Liver (tissue), 9 donors: ENCODE results near the gene GTSE1. TPM values are rescaled to one million over a fixed set of nuclear protein-coding genes. Genes with fewer than 3 reads are reported as not detected.

ENCODE experiments used
- DNase-seq: peaks from one replicate; pipeline ENCODE4 v3.0.0-alpha.2; 2017; ENCODE audit warnings: low spot score
- H3K27ac ChIP-seq, 2 donors: one replicate each; pipeline ENCODE4 v1.7.0; 2013; ENCODE audit warnings: inconsistent platforms in 2 of 2, low read length in 2 of 2, control low read depth in 1 of 2, low read depth in 1 of 2, mild to moderate bottlenecking in 1 of 2
- H3K27me3 ChIP-seq, 4 donors: one replicate each; pipeline versions ENCODE4 v1.6.1 to v1.7.0; 2013; ENCODE audit warnings: low read length in 3 of 4, inconsistent platforms in 1 of 4, mild to moderate bottlenecking in 1 of 4, moderate library complexity in 1 of 4; ENCODE audit not compliant: control insufficient read depth in 4 of 4, insufficient read depth in 4 of 4
- H3K36me3 ChIP-seq, 4 donors: one replicate each; pipeline versions ENCODE4 v1.6.1 to v1.7.0; 2013; ENCODE audit warnings: low read length in 3 of 4, mild to moderate bottlenecking in 3 of 4, low read depth in 1 of 4, moderate library complexity in 1 of 4; ENCODE audit not compliant: control insufficient read depth in 4 of 4, insufficient read depth in 3 of 4
- H3K4me1 ChIP-seq, 4 donors: one replicate each; pipeline versions ENCODE4 v1.6.1 to v1.7.0; 2013; ENCODE audit warnings: low read length in 3 of 4, mild to moderate bottlenecking in 3 of 4, moderate library complexity in 1 of 4; ENCODE audit not compliant: control insufficient read depth in 4 of 4, insufficient read depth in 4 of 4
- H3K4me3 ChIP-seq, 3 donors: one replicate each; pipeline versions ENCODE4 v1.6.1 to v1.7.0; 2013; ENCODE audit warnings: low read length in 3 of 3, control low read depth in 1 of 3, low read depth in 1 of 3, mild to moderate bottlenecking in 1 of 3
- H3K9ac ChIP-seq, 2 donors: one replicate each; pipeline ENCODE4 v1.7.0; 2013; ENCODE audit warnings: low read length in 2 of 2, mild to moderate bottlenecking in 2 of 2, moderate library complexity in 2 of 2, control low read depth in 1 of 2, low read depth in 1 of 2
- H3K9me3 ChIP-seq, 4 donors: one replicate each; pipeline versions ENCODE4 v1.6.1 to v1.7.0; 2013; ENCODE audit warnings: low read length in 3 of 4; ENCODE audit not compliant: control insufficient read depth in 4 of 4
- ATF3 ChIP-seq: IDR thresholded peaks from 2 replicates; pipeline ENCODE4 v1.6.1; 2016; ENCODE audit warnings: antibody characterized with exemption
- CTCF ChIP-seq: fragments of 150-350 bp; IDR thresholded peaks from 2 replicates; pipeline ENCODE4 v1.5.1; 2017; ENCODE audit warnings: improper control_type of control experiment, low read depth, low read length; ENCODE audit not compliant: missing input control
- EGR1 ChIP-seq, 2 donors: IDR thresholded peaks; 2 replicates each; pipeline ENCODE4 v1.6.1; 2016 to 2018; ENCODE audit warnings: antibody characterized with exemption in 2 of 2, low read depth in 2 of 2
- FOXA1 ChIP-seq: IDR thresholded peaks from 2 replicates; pipeline ENCODE4 v1.6.1; 2016; ENCODE audit warnings: antibody characterized with exemption
- FOXA2 ChIP-seq: IDR thresholded peaks from 2 replicates; pipeline ENCODE4 v1.6.1; 2016; ENCODE audit warnings: antibody characterized with exemption
- GABPA ChIP-seq, 2 donors: IDR thresholded peaks in 1 of 2; conservative IDR thresholded peaks in 1 of 2; 2 replicates each; pipeline ENCODE4 v1.6.1; 2016; ENCODE audit warnings: antibody characterized with exemption in 2 of 2, mild to moderate bottlenecking in 1 of 2, moderate library complexity in 1 of 2
- HNF4A ChIP-seq, 2 donors: conservative IDR thresholded peaks; 2 replicates each; pipeline ENCODE4 v1.6.1; 2016; ENCODE audit warnings: antibody characterized with exemption in 2 of 2, mild to moderate bottlenecking in 2 of 2
- HNF4G ChIP-seq: IDR thresholded peaks from 2 replicates; pipeline ENCODE4 v1.6.1; 2016; ENCODE audit warnings: antibody characterized with exemption
- JUND ChIP-seq, 2 donors: IDR thresholded peaks; 2 replicates each; pipeline ENCODE4 v1.6.1; 2016; ENCODE audit warnings: antibody characterized with exemption in 2 of 2
- MAX ChIP-seq: IDR thresholded peaks from 2 replicates; pipeline ENCODE4 v1.6.1; 2016; ENCODE audit warnings: antibody characterized with exemption
- NR2F2 ChIP-seq: IDR thresholded peaks from 2 replicates; pipeline ENCODE4 v1.6.1; 2016; ENCODE audit warnings: antibody characterized with exemption
- RAD21 ChIP-seq, 2 donors: IDR thresholded peaks; 2 replicates each; pipeline ENCODE4 v1.6.1; 2016; ENCODE audit warnings: antibody characterized with exemption in 2 of 2, mild to moderate bottlenecking in 2 of 2
- REST ChIP-seq: IDR thresholded peaks from 2 replicates; pipeline ENCODE4 v1.6.1; 2016; ENCODE audit warnings: antibody characterized with exemption, mild to moderate bottlenecking
- RXRA ChIP-seq, 2 donors: IDR thresholded peaks; 2 replicates each; pipeline ENCODE4 v1.6.1; 2017 to 2018; ENCODE audit warnings: antibody characterized with exemption in 2 of 2, mild to moderate bottlenecking in 1 of 2
- SP1 ChIP-seq: IDR thresholded peaks from 2 replicates; pipeline ENCODE4 v1.6.1; 2018; ENCODE audit warnings: antibody characterized with exemption, mild to moderate bottlenecking
- WGBS: extraction: QIAGEN DNeasy Blood & Tissue Kit; methylation state at CpG from one replicate; pipeline ENCODE4 v1.1.7; 2013; 5-methylcytosine and 5-hydroxymethylcytosine counted together
- polyA plus RNA-seq, 2 donors: library from polyadenylated mRNA; stranded (reverse) in 1 of 2; unstranded in 1 of 2; fragments of 200-250 nt in 1 of 2; fragments of >200 nt in 1 of 2; fragmentation: Nextera tagmentation in 1 of 2; extraction: Ambion mirVana in 1 of 2; gene quantifications; one replicate each; pipeline versions ENCODE4 v1.2.1 to v1.2.3, GENCODE V29; 2013 to 2015
- total RNA-seq, 2 donors: library from RNA; depleted of rRNA; stranded (reverse); fragments of >200 nt; gene quantifications; one replicate each; pipeline ENCODE4 v1.2.3, GENCODE V29; 2014
- donor health status: healthy.
- donor health status: healthy.
- donor health status: healthy.
- donor health status: healthy.
- donor health status: healthy.

Gene GTSE1
- total and polyA plus RNA-seq, 4 donors, result 0.17 to 13.9 (median 0.85) TPM

GRCh38 chr22:46287873-46288751 is 8.6 kb upstream of the GTSE1 start:
- no peak for DNase-seq
- Histone ChIP-seq H3K36me3 (peaks cover 40 to 88% (median 73%) of the 10 kb centered on the region in 4 donors), H3K4me3 (no peak overlapping the region), H3K27ac (peak overlapping the region; percentile 13 to 39), H3K4me1 (peaks cover 0 to 4% (median 2%) of the 10 kb centered on the region in 4 donors), H3K9me3 (no peaks in the 10 kb centered on the region), H3K9ac (no peak overlapping the region), H3K27me3 (no peaks in the 10 kb centered on the region)
- TF ChIP-seq GABPA (IDR thresholded peaks at IDR 0.05 in 1 of 2, conservative IDR thresholded peaks at IDR 0.05 in 1 of 2) (peak in 1 of 2 donors; percentile 43), FOXA1 (no peak), SP1 (peak; percentile 41), ATF3 (no peak), NR2F2 (peak; percentile 59), EGR1 (IDR thresholded peaks at IDR 0.05; ENCODE audit: low read depth in 2 of 2) (no peak), JUND (IDR thresholded peaks at IDR 0.05) (no peak)
- 79% methylated on average over 24 of the region's 24 CpGs for whole genome bisulfite sequencing

- H3K4me3 ChIP-seq, result no peak overlapping the region
Observed at GRCh38 chr22:46288846-46289243, 7.8 kb upstream of the GTSE1 start.

More at GRCh38 chr22:46288846-46289243, 7.8 kb upstream of the GTSE1 start:
- no peak for TF ChIP-seq SP1
- TF ChIP-seq CTCF, result no peak
- TF ChIP-seq FOXA1, result no peak
- TF ChIP-seq RXRA (IDR thresholded peaks at IDR 0.05), result no peak
- TF ChIP-seq HNF4G, result no peak
- TF ChIP-seq FOXA2, result no peak
- TF ChIP-seq HNF4A (conservative IDR thresholded peaks at IDR 0.05), result no peak
- no peak for TF ChIP-seq REST
- no peak for TF ChIP-seq ATF3
- TF ChIP-seq MAX, result no peak
- no peak for TF ChIP-seq RAD21 (IDR thresholded peaks at IDR 0.05)
- no peak for TF ChIP-seq JUND (IDR thresholded peaks at IDR 0.05)
- no peaks in the 10 kb centered on the region for H3K9me3 ChIP-seq
- H3K36me3 ChIP-seq, result peaks cover 39 to 91% (median 72%) of the 10 kb centered on the region in 4 donors
- no peak overlapping the region for H3K9ac ChIP-seq
- no peak overlapping the region for H3K27ac ChIP-seq
- H3K4me1 ChIP-seq, result peaks cover 0 to 4% (median 2%) of the 10 kb centered on the region in 4 donors
- 87% methylated on average over 7 of the region's 7 CpGs for WGBS
- DNase-seq, result no peak
- H3K27me3 ChIP-seq, result no peaks in the 10 kb centered on the region
